Activated CD4-positive, alpha-beta memory T cell treated with anti-CD3 and anti-CD28 coated beads for 36 hours (primary cell): ENCODE data around the gene BEAN1. TPM values are rescaled to one million over a fixed set of nuclear protein-coding genes. Genes with fewer than 3 reads are reported as not detected.

Experiments
- CTCF ChIA-PET: fragments of 350-600 bp; sonication (Branson Sonifier 250); formaldehyde crosslinking; loops from one replicate; lab custom pipeline; 2021; ENCODE audit warnings: antibody characterized with exemption, inconsistent platforms; lab: Charles Lee
- POLR2A ChIA-PET: fragments of 350-600 bp; sonication (Branson Sonifier 250); formaldehyde crosslinking; loops from one replicate; lab custom pipeline; 2021; ENCODE audit warnings: antibody characterized with exemption; lab: Charles Lee
- DNase-seq: peaks from one replicate; pipeline ENCODE4 v3.0.0-alpha.2; 2020
- H3K27ac Mint-ChIP-seq: one replicate; pipeline ENCODE4 v1.8.0; 2021; ENCODE audit warnings: mixed read lengths
- H3K27me3 Mint-ChIP-seq: one replicate; pipeline ENCODE4 v1.8.0; 2021; ENCODE audit warnings: mixed read lengths
- H3K36me3 Mint-ChIP-seq: one replicate; pipeline ENCODE4 v1.8.0; 2021; ENCODE audit warnings: mixed read lengths
- H3K4me1 Mint-ChIP-seq: one replicate; pipeline ENCODE4 v1.8.0; 2021; ENCODE audit warnings: low read depth, mixed read lengths
- H3K4me3 Mint-ChIP-seq: one replicate; pipeline ENCODE4 v1.8.0; 2021; ENCODE audit warnings: mild to moderate bottlenecking, mixed read lengths
- H3K9me3 Mint-ChIP-seq: one replicate; pipeline ENCODE4 v1.8.0; 2021; ENCODE audit warnings: mixed read lengths
- intact Hi-C: fragments of 100-400 bp; cut with micrococcal nuclease; formaldehyde crosslinking; loops from one replicate; pipeline ENCODE4 v1.15.1; 2023
- total RNA-seq, 2 experiments: library from RNA; stranded (reverse); gene quantifications; one replicate each; pipeline ENCODE4 v1.2.3, GENCODE V29; 2021

Gene BEAN1
- total RNA-seq, 2 experiments from 2014 or later: not detected

DNA sequence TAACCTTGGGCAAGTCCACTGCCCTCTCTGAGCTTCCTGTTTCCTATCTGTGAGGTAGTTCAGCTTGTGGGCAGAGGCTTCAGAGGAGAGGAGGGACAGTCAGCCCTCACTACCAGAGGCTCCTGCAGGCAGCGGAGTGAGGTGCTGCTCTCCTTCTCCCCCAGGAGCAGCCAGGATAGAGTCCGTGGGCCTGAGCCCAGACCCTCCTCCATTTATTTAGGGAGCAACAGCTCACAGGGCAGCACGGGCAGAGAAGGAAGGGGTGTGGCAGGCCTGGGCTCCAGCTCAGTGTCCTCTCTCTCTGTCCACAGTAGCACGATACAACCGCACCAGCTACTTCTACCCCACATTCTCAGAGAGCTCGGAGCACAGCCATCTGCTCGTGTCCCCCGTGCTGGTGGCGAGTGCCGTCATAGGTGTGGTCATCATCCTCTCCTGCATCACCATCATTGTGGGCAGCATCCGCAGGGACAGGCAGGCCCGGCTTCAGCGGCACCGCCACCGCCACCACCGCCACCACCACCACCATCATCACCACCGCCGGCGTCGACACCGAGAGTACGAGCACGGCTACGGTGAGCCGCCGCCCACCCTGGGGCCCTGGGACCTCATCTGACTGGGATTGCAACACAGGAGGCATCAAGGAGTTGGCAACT lies 42.3 kb downstream of the BEAN1 start:
- POLR2A ChIA-PET: no interaction called here
- no peaks in the 10 kb centered on the region for H3K9me3 Mint-ChIP-seq

DNA sequence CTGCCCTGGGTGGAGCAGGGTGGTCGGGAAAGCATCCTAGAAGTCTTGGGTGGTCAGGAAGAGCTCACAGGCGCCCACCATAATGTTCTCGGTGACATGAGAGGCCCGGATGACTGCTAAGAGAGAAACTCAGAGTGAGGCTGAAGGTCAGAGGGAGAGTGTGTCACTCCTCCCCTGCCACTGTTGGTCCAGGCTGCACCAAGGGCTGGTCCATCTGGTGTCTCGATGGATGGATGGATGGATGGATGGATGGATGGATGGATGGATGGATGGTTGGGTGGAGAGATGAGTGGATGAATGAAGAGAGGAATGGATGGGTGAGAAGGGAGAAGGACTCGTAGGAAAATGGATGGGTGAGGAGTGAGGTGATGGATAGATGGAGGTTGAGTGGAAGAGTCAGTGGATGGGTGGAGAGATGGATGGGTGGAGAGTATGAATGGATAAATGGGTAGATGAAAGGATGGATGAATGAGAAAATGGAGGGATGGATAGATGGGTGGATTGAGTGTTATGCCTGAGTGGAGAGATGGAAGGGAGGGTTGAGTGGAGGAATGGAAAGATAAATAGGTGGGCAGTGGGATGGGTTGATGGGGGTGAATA lies 43.0 kb downstream of the BEAN1 start:
- intact Hi-C loops: no loop called here
- Mint-ChIP-seq H3K9me3 (no peaks in the 10 kb centered on the region), H3K4me1 (peaks cover 13% of the 10 kb centered on the region), H3K4me3 (no peak overlapping the region), H3K36me3 (no peaks in the 10 kb centered on the region), H3K27ac (no peak overlapping the region), H3K27me3 (peaks cover 7% of the 10 kb centered on the region)
- DNase-seq: no peak
- ChIA-PET POLR2A (no interaction called here), CTCF (interaction anchor here (3.1 kb wide), 1 partner anchor 63 kb away, joined by 20 read pairs; no protein-coding TSS in a partner anchor)

More for the DNA sequence above, 42.3 kb downstream of the BEAN1 start:
- no peak for DNase-seq
- intact Hi-C loops: no loop called here
- CTCF ChIA-PET: interaction anchor here (3.1 kb wide), 1 partner anchor 63 kb away, joined by 20 read pairs; no protein-coding TSS in a partner anchor
- Mint-ChIP-seq H3K4me3 (no peak overlapping the region), H3K27me3 (peaks cover 7% of the 10 kb centered on the region), H3K36me3 (no peaks in the 10 kb centered on the region), H3K27ac (no peak overlapping the region), H3K4me1 (peaks cover 7% of the 10 kb centered on the region)

DNA sequence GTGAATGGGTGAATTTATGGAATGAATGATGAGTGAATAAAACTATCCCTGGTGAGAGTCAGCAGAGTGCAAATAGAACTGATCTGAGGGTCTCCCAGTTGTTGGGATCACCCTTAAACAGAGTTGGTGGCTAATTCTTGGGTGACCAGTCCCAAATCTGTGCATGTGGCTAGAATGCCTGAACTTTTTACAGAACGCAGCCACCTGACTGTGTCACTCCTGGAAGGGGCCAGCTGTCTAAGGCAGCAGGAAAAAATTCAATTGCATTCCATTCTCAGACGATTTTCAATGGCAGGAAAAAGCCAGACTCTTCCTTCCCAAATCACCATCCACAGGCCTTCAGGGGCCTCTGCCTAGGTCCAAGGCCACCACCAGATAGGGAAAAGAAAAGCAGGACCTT lies 43.5 kb downstream of the BEAN1 start:
- ChIA-PET CTCF (interaction anchor here (1.0 kb wide), 1 partner anchor 64 kb away, joined by 4 read pairs; no protein-coding TSS in a partner anchor), POLR2A (no interaction called here)
- DNase-seq: no peak
- Mint-ChIP-seq H3K4me1 (peaks cover 14% of the 10 kb centered on the region), H3K4me3 (no peak overlapping the region), H3K27ac (no peak overlapping the region), H3K36me3 (no peaks in the 10 kb centered on the region), H3K9me3 (no peaks in the 10 kb centered on the region), H3K27me3 (peaks cover 7% of the 10 kb centered on the region)
- intact Hi-C loops: no loop called here

- DNase-seq: no peak
- Mint-ChIP-seq H3K9me3 (no peaks in the 10 kb centered on the region), H3K27ac (no peak overlapping the region), H3K4me3 (no peak overlapping the region), H3K27me3 (peaks cover 7% of the 10 kb centered on the region), H3K36me3 (no peaks in the 10 kb centered on the region), H3K4me1 (peaks cover 14% of the 10 kb centered on the region)
- intact Hi-C loops: no loop called here
- ChIA-PET CTCF (interaction anchor here (0.6 to 1.6 kb wide), 5 partner anchors 12 to 91 kb away, joined by 3 to 4 read pairs (median 3); no protein-coding TSS in a partner anchor), POLR2A (no interaction called here)
Measured at GRCh38 chr16:66471264-66471663, 44.2 kb downstream of the BEAN1 start.

DNA sequence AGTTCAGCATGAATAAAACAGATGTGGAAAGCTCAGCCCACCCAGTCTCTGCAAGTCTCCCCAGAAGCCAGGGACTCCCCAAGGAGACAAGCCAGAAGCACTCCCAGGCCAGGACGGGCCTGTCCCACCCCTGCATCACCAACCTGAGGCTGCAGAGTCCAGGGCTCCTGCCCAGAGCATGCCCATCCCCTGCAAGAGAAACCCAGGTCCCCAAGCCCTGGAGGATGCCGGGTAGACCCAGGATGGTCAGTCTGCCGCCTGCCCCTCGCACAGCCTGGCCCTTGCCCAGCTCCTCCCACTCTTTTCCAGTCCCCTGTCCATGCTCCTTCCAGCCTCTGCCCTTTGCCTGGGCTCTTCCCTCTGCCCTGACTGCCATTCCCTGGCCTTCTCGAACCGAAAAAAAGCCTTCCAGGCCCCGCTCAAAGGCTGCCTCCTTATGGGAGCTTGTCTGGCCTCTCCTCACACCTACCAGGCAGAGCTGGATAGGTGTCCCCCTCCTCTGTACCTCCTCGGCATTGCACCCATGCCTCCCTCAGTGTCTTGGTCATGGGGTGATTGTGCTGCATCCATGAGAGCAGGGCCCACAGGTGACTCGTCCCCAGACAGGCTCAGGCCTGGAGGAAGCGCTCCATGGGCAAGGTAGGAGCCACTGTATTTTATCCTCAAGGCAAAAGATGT lies 44.8 kb downstream of the BEAN1 start:
- no peak overlapping the region for H3K4me3 Mint-ChIP-seq
- ChIA-PET POLR2A (no interaction called here), CTCF (interaction anchor here (0.6 to 1.6 kb wide), 4 partner anchors 11 to 90 kb away, joined by 3 to 4 read pairs (median 3); no protein-coding TSS in a partner anchor)
- H3K27me3 Mint-ChIP-seq: peaks cover 5% of the 10 kb centered on the region
- no peaks in the 10 kb centered on the region for H3K9me3 Mint-ChIP-seq
- peaks cover 14% of the 10 kb centered on the region for H3K4me1 Mint-ChIP-seq
- H3K27ac Mint-ChIP-seq: no peak overlapping the region
- DNase-seq: no peak
- intact Hi-C loops: no loop called here
- H3K36me3 Mint-ChIP-seq: no peaks in the 10 kb centered on the region

- H3K36me3 Mint-ChIP-seq: no peaks in the 10 kb centered on the region
- POLR2A ChIA-PET: no interaction called here
- H3K4me1 Mint-ChIP-seq: peaks cover 14% of the 10 kb centered on the region
- H3K9me3 Mint-ChIP-seq: no peaks in the 10 kb centered on the region
- CTCF ChIA-PET: interaction anchor here (1.6 to 3.4 kb wide), 2 partner anchors 10 to 66 kb away, joined by 4 to 27 read pairs (median 9); no protein-coding TSS in a partner anchor
- no peak for DNase-seq
- H3K27ac Mint-ChIP-seq: no peak overlapping the region
- intact Hi-C loops: no loop called here
- no peak overlapping the region for H3K4me3 Mint-ChIP-seq
- peaks cover 4% of the 10 kb centered on the region for H3K27me3 Mint-ChIP-seq
Measured at GRCh38 chr16:66473051-66473571, 46.0 kb downstream of the BEAN1 start.

DNA sequence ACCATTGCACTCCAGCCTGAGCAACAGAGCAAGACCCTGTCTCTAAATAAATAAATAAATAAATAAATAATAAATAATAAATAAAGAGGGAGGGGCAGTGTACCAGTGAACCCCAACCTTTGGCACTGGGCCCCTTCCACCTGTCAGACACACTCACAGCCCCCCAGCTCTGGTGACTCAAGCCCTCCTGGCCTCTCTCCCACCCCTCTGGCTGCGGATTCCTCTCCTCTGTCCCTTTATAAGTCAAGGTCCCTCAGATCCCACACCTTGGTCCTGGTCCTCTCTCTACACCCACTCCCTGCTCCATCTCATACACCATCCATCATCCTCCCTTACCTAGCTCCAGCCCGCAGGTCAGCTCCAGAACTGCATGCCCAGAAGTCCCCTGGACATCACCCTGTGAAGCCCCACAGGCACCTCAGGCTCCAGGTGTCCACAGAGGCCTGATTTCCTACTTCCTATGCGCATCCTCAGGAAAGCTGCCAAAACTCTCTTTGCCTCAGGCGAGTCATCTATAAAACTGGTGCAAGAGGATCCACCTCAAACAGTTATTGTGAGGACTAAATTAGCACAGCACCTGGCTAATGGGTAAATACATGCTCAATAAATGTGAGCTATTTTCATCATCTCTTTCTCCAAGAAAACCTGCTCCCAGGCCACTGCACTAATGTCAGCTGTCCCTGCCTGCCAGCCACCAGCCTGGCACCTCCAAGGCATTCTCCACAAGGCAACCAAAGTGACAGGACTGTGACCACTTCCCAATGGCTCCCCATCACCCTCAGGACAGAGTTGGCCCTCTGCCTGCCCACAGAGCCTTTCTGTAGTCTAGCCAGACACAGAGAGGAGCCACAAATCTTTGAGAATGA lies 46.8 kb downstream of the BEAN1 start:
- CTCF ChIA-PET: interaction anchor here (1.1 to 3.4 kb wide), 4 partner anchors 9 to 116 kb away, joined by 3 to 27 read pairs (median 7); no protein-coding TSS in a partner anchor
- peaks cover 18% of the 10 kb centered on the region for H3K4me1 Mint-ChIP-seq
- no peak overlapping the region for H3K4me3 Mint-ChIP-seq
- no peak for DNase-seq
- H3K9me3 Mint-ChIP-seq: no peaks in the 10 kb centered on the region
- H3K27ac Mint-ChIP-seq: peak overlapping the region; percentile 3
- POLR2A ChIA-PET: no interaction called here
- H3K27me3 Mint-ChIP-seq: peaks cover 2% of the 10 kb centered on the region
- H3K36me3 Mint-ChIP-seq: no peaks in the 10 kb centered on the region
- intact Hi-C loops: loop anchor here (1.0 kb wide), 1 partner anchor 66 kb away; no protein-coding TSS in a partner anchor

GRCh38 chr16:66474750-66475199 lies 47.7 kb downstream of the BEAN1 start:
- ChIA-PET CTCF (interaction anchor here (0.7 to 3.4 kb wide), 7 partner anchors 9 to 117 kb away, joined by 3 to 27 read pairs (median 4); no protein-coding TSS in a partner anchor), POLR2A (no interaction called here)
- Mint-ChIP-seq H3K27ac (peak overlapping the region; percentile 63), H3K9me3 (no peaks in the 10 kb centered on the region), H3K4me3 (no peak overlapping the region), H3K4me1 (peaks cover 22% of the 10 kb centered on the region), H3K36me3 (no peaks in the 10 kb centered on the region), H3K27me3 (no peaks in the 10 kb centered on the region)
- intact Hi-C loops: loop anchor here (1.0 kb wide), 1 partner anchor 66 kb away; no protein-coding TSS in a partner anchor
- DNase-seq: peak; percentile 77

GRCh38 chr16:66475232-66475631 lies 48.1 kb downstream of the BEAN1 start:
- Mint-ChIP-seq H3K27ac (no peak overlapping the region), H3K36me3 (no peaks in the 10 kb centered on the region), H3K4me3 (no peak overlapping the region), H3K4me1 (peaks cover 22% of the 10 kb centered on the region), H3K27me3 (no peaks in the 10 kb centered on the region), H3K9me3 (no peaks in the 10 kb centered on the region)
- CTCF ChIA-PET: interaction anchor here (0.7 to 3.4 kb wide), 10 partner anchors 8 to 118 kb away, joined by 3 to 27 read pairs (median 4); no protein-coding TSS in a partner anchor
- intact Hi-C loops: no loop called here
- DNase-seq: no peak
- POLR2A ChIA-PET: no interaction called here

DNA sequence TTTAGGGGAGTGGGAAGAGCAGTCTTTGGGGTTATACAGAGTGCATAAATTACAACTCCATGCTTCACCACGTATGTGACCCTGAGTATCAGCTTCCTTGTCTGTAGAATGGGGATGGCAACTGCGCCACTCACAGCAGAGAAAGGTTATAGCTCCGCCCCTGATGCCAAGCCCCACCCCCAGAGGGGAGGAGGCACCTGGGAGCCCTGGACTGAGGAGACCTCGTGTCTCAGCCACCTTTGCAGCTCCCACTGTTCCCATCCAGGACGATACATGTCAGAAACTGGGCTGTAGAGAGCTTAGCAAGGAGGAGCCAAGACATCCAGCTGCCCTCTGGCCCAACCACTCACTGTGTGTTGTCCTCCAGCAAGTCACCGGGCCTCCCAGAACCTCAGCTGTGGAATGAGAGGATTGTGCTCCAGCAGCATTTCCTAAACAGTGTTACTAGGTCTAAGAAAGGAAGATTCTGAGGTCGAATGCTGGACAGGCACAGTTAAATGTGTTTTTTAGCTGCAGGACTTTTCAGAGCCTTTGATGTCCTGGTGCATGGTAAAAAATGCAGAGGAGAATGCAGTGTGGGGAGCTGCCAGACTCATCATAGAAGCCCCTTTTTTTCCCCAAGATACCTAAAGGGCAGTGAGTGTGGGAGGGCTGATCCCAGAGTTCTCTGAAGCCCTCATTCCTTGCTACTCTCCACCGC lies 49.4 kb downstream of the BEAN1 start:
- CTCF ChIA-PET: interaction anchor here (0.6 to 5.8 kb wide), 17 partner anchors 8 to 445 kb away, joined by 3 to 73 read pairs (median 3); partner anchors contain the start of gene CMTM3

More for the DNA sequence above, 49.4 kb downstream of the BEAN1 start:
- Mint-ChIP-seq H3K4me1 (peaks cover 22% of the 10 kb centered on the region), H3K36me3 (no peaks in the 10 kb centered on the region), H3K27me3 (no peaks in the 10 kb centered on the region), H3K27ac (no peak overlapping the region), H3K9me3 (no peaks in the 10 kb centered on the region), H3K4me3 (no peak overlapping the region)
- intact Hi-C loops: no loop called here
- POLR2A ChIA-PET: interaction anchor here (0.5 to 1.0 kb wide), 2 partner anchors 46 to 123 kb away, joined by 4 to 5 read pairs; no protein-coding TSS in a partner anchor
- DNase-seq: peak; percentile 73
